Spleen (tissue), 11 donors: ENCODE results near the gene ITPKC. TPM values are rescaled to one million over a fixed set of nuclear protein-coding genes. Genes with fewer than 3 reads are reported as not detected.

Experiments used
- DNase-seq: peaks from one replicate; pipeline ENCODE4 v3.0.0-alpha.2; 2020
- H3K27ac ChIP-seq, 8 donors: fragments of 200-600 bp; sonication (generic) in 7 of 8; 1 replicate in 4 of 8; 2 replicates in 4 of 8; pipeline versions ENCODE4 v1.5.0 to v1.8.0; 2016 to 2021; ENCODE audit warnings: inconsistent platforms in 4 of 8, mild to moderate bottlenecking in 4 of 8, moderate library complexity in 1 of 8
- H3K27me3 ChIP-seq, 7 donors: fragments of 200-600 bp; sonication (generic) in 6 of 7; replicated peaks in 1 of 7; 1 replicate in 4 of 7; 2 replicates in 3 of 7; pipeline versions ENCODE4 v1.5.0 to v1.8.0; 2016 to 2021; ENCODE audit warnings: inconsistent platforms in 3 of 7, mild to moderate bottlenecking in 1 of 7
- H3K36me3 ChIP-seq, 6 donors: fragments of 200-600 bp; sonication (generic) in 5 of 6; 1 replicate in 4 of 6; 2 replicates in 2 of 6; pipeline versions ENCODE4 v1.5.0 to v1.8.0; 2016 to 2021; ENCODE audit warnings: inconsistent platforms in 2 of 6
- H3K4me1 ChIP-seq, 6 donors: fragments of 200-600 bp; sonication (generic) in 5 of 6; 1 replicate in 3 of 6; 2 replicates in 3 of 6; pipeline versions ENCODE4 v1.5.0 to v1.8.0; 2016 to 2021; ENCODE audit warnings: inconsistent platforms in 3 of 6
- H3K4me3 ChIP-seq, 8 donors: fragments of 200-600 bp; sonication (generic) in 7 of 8; 1 replicate in 4 of 8; 2 replicates in 4 of 8; pipeline versions ENCODE4 v1.5.0 to v1.8.0; 2016 to 2021; ENCODE audit warnings: inconsistent platforms in 4 of 8, mild to moderate bottlenecking in 4 of 8, moderate library complexity in 2 of 8
- H3K9me3 ChIP-seq, 8 donors: fragments of 200-600 bp; sonication (generic) in 7 of 8; 1 replicate in 4 of 8; 2 replicates in 4 of 8; pipeline versions ENCODE4 v1.5.0 to v1.8.0; 2016 to 2021; ENCODE audit warnings: inconsistent platforms in 4 of 8
- POLR2A ChIP-seq, 3 donors: fragments of 450-650 bp; IDR thresholded peaks; one replicate each; pipeline ENCODE4 v1.5.1; 2017; ENCODE audit warnings: antibody characterized with exemption in 3 of 3, mild to moderate bottlenecking in 1 of 3
- POLR2AphosphoS5 ChIP-seq, 3 donors: sonication (generic); formaldehyde crosslinking; IDR thresholded peaks; one replicate each; pipeline ENCODE4 v1.5.1; 2017; ENCODE audit warnings: antibody characterized with exemption in 3 of 3
- WGBS, 5 donors: extraction: QIAGEN DNeasy Blood & Tissue Kit in 3 of 5; methylation state at CpG; one replicate each; pipeline versions ENCODE4 v1.1.5 to v1.1.7; 2013 to 2018; 5-methylcytosine and 5-hydroxymethylcytosine counted together
- intact Hi-C: fragments of 100-400 bp; cut with DNase I; formaldehyde crosslinking; loops from one replicate; pipeline ENCODE4 v1.15.0; 2023; ENCODE audit warnings: low total_unique reads
- polyA plus RNA-seq, 3 donors: library from polyadenylated mRNA; stranded (reverse); fragments of 200-250 nt; gene quantifications; one replicate each; pipeline ENCODE4 v1.2.1, GENCODE V29; 2013
- total RNA-seq, 7 donors: library from RNA; depleted of rRNA in 3 of 7; stranded (reverse); fragments of >200 nt in 3 of 7; fragmentation: NEBNext Ultra II Directional in 4 of 7; extraction: Animal tissue kit (Norgen Biotek cat#: 25700) in 4 of 7; gene quantifications; one replicate each; pipeline versions ENCODE4 v1.1.0 to v1.2.1, GENCODE V29; 2016 to 2021
- TF ChIP-seq, protein P1 (sequence below), 11 experiments: fragments of 200-600 bp in 7 of 11; fragments of 450-650 bp in 4 of 11; sonication (generic) in 4 of 11; IDR thresholded peaks in 8 of 11; conservative IDR thresholded peaks in 3 of 11; 1 replicate in 7 of 11; 2 replicates in 4 of 11; pipeline versions ENCODE4 v1.4.0 to v1.8.0; 2016 to 2021; ENCODE audit warnings: antibody characterized with exemption in 11 of 11, inconsistent platforms in 4 of 11, mild to moderate bottlenecking in 1 of 11
- donor health status: healthy with polysubstance abuse.
- donor health status: DM: no; HTN: no; CAD: no; lungs with moderate emphysema.
- donor health status: DM: no; HTN: no; CAD: no.
- donor health status: Bipolar disorder and iron deficiency.
- donor health status: healthy.
- donor health status: DM: no; HTN: no; CAD: no.
- donor health status: DM: yes; HTN: yes; CAD: no.

ITPKC gene
- total and polyA plus RNA-seq, 10 donors, result 6.8 to 39.2 (median 15.2) TPM

DNA sequence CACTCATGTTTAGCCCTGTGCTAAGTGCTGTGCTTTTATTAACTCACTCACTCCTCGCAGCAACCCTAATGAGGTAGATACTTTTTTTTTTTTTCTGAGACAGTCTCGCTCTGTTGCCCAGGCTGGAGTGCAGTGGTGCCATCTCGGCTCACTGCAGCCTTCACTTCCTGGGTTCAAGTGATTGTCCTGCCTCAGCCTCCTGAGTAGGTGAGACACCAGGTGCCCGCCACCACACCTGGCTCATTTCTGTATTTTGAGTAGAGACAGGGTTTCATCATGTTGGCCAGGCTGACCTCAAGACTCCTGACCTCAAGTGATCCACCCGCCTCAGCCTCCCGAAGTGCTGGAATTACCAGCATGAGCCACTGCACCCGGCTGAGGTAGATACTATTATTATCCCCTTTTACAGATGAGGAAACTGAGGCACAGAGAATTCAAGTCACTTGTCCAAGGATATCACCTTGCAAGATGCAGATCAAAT, 2.5 kb downstream of the ITPKC start:
- Histone ChIP-seq H3K9me3 (no peaks in the 10 kb centered on the region), H3K27ac (peak overlapping the region; percentile 36 to 96 (median 92)), H3K27me3 (no peaks in the 10 kb centered on the region), H3K4me3 (peak overlapping the region; percentile 69 to 84 (median 74)), H3K4me1 (peaks cover 46 to 95% (median 75%) of the 10 kb centered on the region in 6 donors), H3K36me3 (peaks cover 0 to 23% (median 4%) of the 10 kb centered on the region in 6 donors)
- DNase-seq, result no peak
- intact Hi-C loops, result no loop called here
- WGBS, 5 donors, result 53 to 69% (median 65%) methylated on average over 7 of the region's 7 CpGs
- TF ChIP-seq POLR2AphosphoS5 (IDR thresholded peaks at IDR 0.05) (no peak), POLR2A (IDR thresholded peaks at IDR 0.05) (no peak)

- TF ChIP-seq, protein P1, sequence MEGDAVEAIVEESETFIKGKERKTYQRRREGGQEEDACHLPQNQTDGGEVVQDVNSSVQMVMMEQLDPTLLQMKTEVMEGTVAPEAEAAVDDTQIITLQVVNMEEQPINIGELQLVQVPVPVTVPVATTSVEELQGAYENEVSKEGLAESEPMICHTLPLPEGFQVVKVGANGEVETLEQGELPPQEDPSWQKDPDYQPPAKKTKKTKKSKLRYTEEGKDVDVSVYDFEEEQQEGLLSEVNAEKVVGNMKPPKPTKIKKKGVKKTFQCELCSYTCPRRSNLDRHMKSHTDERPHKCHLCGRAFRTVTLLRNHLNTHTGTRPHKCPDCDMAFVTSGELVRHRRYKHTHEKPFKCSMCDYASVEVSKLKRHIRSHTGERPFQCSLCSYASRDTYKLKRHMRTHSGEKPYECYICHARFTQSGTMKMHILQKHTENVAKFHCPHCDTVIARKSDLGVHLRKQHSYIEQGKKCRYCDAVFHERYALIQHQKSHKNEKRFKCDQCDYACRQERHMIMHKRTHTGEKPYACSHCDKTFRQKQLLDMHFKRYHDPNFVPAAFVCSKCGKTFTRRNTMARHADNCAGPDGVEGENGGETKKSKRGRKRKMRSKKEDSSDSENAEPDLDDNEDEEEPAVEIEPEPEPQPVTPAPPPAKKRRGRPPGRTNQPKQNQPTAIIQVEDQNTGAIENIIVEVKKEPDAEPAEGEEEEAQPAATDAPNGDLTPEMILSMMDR (IDR thresholded peaks at IDR 0.05 in 8 of 11, conservative IDR thresholded peaks at IDR 0.05 in 3 of 11), result no peak
- TF ChIP-seq POLR2A (IDR thresholded peaks at IDR 0.05), result no peak
- no peak for TF ChIP-seq POLR2AphosphoS5 (IDR thresholded peaks at IDR 0.05)
- no peaks in the 10 kb centered on the region for H3K9me3 ChIP-seq
- no peaks in the 10 kb centered on the region for H3K27me3 ChIP-seq
- H3K4me1 ChIP-seq, result peaks cover 39 to 85% (median 62%) of the 10 kb centered on the region in 6 donors
- H3K36me3 ChIP-seq, result peaks cover 0 to 39% (median 18%) of the 10 kb centered on the region in 6 donors
- peak overlapping the region; percentile 53 to 96 (median 92) for H3K27ac ChIP-seq
- intact Hi-C loops, result no loop called here
- H3K4me3 ChIP-seq, result peak overlapping the region in 4 of 8 donors; percentile 69 to 84 (median 72)
- DNase-seq, result no peak
- 69 to 86% (median 83%) methylated on average over 6 of the region's 6 CpGs for WGBS, 5 donors
Observed at GRCh38 chr19:40721140-40721486, 4.2 kb downstream of the ITPKC start.

DNA sequence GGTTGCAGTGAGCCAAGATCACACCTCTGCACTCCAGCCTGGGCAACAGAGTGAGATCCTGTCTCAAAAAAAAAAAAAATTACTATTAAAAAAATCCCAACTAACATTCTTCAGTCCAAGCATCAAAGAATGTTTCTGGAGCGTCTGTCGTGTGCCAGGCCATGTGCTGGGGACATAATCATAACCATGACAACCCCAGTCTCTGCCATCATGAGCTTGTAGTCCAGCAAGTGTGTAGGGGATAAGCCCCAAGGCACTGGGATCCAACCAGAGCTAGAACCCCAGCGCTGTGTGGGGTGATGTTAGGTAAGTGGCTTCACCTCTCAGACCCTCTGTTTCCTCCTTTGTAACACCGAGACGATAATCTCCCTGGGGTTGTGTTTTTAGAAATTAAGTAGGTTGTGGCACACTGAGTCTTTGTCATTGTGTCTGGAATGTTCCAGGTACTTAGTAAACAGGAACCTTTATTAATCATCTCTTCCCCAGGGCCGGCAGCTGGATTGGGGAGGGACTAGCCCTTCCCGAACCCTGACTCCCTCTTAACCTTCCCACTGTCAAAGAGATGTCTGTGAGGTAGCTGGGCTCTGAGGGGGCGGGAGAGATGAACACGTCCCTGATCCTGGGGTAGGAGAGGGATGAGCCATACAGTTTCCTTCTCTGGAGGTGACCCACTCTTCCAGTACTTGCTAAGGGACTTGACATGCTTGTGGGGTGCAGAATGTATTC, 5.2 kb downstream of the ITPKC start:
- DNase-seq, result no peak
- H3K4me1 ChIP-seq, result peaks cover 36 to 80% (median 57%) of the 10 kb centered on the region in 6 donors
- H3K4me3 ChIP-seq, result peak overlapping the region in 1 of 8 donors; percentile 84
- peaks cover 0 to 49% (median 26%) of the 10 kb centered on the region in 6 donors for H3K36me3 ChIP-seq
- intact Hi-C loops, result no loop called here
- TF ChIP-seq, protein P1 (IDR thresholded peaks at IDR 0.05 in 8 of 11, conservative IDR thresholded peaks at IDR 0.05 in 3 of 11), result no peak
- peak in 1 of 3 donors; percentile 29 for TF ChIP-seq POLR2AphosphoS5 (IDR thresholded peaks at IDR 0.05)
- no peaks in the 10 kb centered on the region for H3K27me3 ChIP-seq
- H3K9me3 ChIP-seq, result no peaks in the 10 kb centered on the region
- WGBS, 5 donors, result 62 to 84% (median 70%) methylated on average over 9 of the region's 9 CpGs
- H3K27ac ChIP-seq, result peak overlapping the region in 5 of 8 donors; percentile 33 to 96 (median 94)

GRCh38 chr19:40723661-40724254, 6.8 kb downstream of the ITPKC start:
- 88 to 95% (median 93%) methylated on average over 5 of the region's 5 CpGs for WGBS, 5 donors

More at GRCh38 chr19:40723661-40724254, 6.8 kb downstream of the ITPKC start:
- Histone ChIP-seq H3K27me3 (no peaks in the 10 kb centered on the region), H3K9me3 (peaks cover 0 to 4% (median 0%) of the 10 kb centered on the region in 8 donors), H3K4me3 (no peak overlapping the region), H3K36me3 (peaks cover 0 to 66% (median 41%) of the 10 kb centered on the region in 6 donors), H3K4me1 (peaks cover 25 to 64% (median 42%) of the 10 kb centered on the region in 6 donors), H3K27ac (no peak overlapping the region)
- TF ChIP-seq POLR2A (IDR thresholded peaks at IDR 0.05), result no peak
- TF ChIP-seq, protein P1 (IDR thresholded peaks at IDR 0.05 in 8 of 11, conservative IDR thresholded peaks at IDR 0.05 in 3 of 11), result no peak
- TF ChIP-seq POLR2AphosphoS5 (IDR thresholded peaks at IDR 0.05), result no peak
- intact Hi-C loops, result no loop called here
- no peak for DNase-seq
